Upper lobe of left lung (tissue), 4 donors: Measurements from ENCODE around the gene CRTC1.

Experiments used
- CTCF ChIP-seq, 6 experiments: fragments of 450-650 bp in 4 of 6; fragments of 200-600 bp in 2 of 6; sonication (generic) in 2 of 6; IDR thresholded peaks; one replicate each; pipeline ENCODE4 v1.5.1; 2016 to 2019; ENCODE audit warnings: antibody characterized with exemption in 6 of 6
- EP300 ChIP-seq, 4 donors: sonication (generic); formaldehyde crosslinking; IDR thresholded peaks; one replicate each; pipeline ENCODE4 v1.5.1; 2017; ENCODE audit warnings: antibody characterized with exemption in 4 of 4, control low read depth in 2 of 4
- POLR2A ChIP-seq, 4 donors: fragments of 450-650 bp; IDR thresholded peaks; one replicate each; pipeline ENCODE4 v1.5.1; 2016 to 2017; ENCODE audit warnings: antibody characterized with exemption in 4 of 4, mild to moderate bottlenecking in 2 of 4

DNA sequence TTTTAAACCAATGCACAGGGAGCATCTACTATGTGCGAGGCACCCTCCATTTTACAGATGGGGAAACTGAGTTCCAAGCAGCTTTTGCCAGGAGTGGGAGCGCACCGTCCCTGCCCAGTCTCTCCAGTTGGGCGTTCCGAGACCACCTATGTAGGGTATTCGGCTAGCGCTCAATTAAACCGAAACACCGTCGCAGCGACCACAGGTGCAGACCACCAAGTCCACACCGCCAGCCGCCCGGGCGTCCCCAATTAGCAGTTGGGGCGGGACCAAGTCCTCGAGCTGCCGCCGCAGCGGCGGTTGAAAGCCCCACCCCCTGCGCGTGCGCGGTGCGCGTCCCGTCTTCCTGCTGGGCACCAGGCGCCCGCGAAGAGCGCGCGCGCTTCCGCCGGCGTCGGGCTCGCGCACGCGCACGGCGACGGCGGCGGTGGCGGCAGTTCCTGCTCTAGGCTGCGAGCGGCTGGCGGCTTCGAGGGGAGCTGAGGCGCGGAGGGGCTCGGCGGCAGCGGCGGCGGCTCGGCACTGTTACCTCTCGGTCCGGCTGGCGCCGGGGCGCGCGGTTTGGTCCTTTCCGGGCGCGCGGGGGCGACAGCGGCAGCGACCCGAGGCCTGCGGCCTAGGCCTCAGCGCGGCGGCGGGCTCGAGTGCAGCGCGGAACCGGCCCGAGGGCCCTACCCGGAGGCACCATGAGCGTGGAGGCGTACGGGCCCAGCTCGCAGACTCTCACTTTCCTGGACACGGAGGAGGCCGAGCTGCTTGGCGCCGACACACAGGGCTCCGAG lies 148.2 kb downstream of the CRTC1 start, which contains the start of gene UPF1:
- no peak for TF ChIP-seq EP300 (IDR thresholded peaks at IDR 0.05)
- peak in 3 of 4 donors; percentile 51 to 93 (median 80) for TF ChIP-seq POLR2A (IDR thresholded peaks at IDR 0.05)
- peak in 4 of 6 experiments; percentile 43 to 63 (median 54) for TF ChIP-seq CTCF (IDR thresholded peaks at IDR 0.05)
